ENCODE measurements around the gene SLC5A11. TPM values are rescaled to one million over a fixed set of nuclear protein-coding genes. Genes with fewer than 3 reads are reported as not detected.

Gene SLC5A11
- total RNA-seq, 1 donor from 2014 or later = 0.10 TPM

DNA sequence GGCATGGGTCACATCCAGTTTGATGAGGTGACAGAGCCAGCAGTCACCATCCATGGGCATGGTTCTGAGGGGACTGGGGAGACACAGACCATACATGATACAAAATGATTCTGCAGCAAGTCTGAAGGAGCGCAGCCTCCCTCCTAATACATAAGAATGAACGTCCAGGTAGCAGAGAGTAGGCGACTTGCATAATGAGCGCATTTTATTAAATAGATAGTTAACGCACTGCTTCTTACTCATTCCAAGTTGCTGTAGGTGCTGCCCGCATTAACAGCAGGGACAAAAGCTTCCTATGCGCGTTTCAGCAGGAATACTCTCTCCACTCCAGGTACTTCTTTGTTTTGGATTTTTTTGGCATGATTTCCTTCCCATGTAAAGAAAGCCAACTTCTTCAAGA lies 73.8 kb downstream of the SLC5A11 start:
- Mint-ChIP-seq H3K27me3 (ENCODE audit: insufficient read depth) (no peaks in the 10 kb centered on the region), H3K4me1 (ENCODE audit: low read depth) (peaks cover 14% of the 10 kb centered on the region), H3K9me3 (no peaks in the 10 kb centered on the region), H3K4me3 (no peak overlapping the region), H3K36me3 (ENCODE audit: low read depth) (peaks cover 6% of the 10 kb centered on the region), H3K27ac (no peak overlapping the region)
- intact Hi-C loops (cut with micrococcal nuclease) = no loop called here
- DNase-seq (ENCODE audit: low spot score) = no peak

DNA sequence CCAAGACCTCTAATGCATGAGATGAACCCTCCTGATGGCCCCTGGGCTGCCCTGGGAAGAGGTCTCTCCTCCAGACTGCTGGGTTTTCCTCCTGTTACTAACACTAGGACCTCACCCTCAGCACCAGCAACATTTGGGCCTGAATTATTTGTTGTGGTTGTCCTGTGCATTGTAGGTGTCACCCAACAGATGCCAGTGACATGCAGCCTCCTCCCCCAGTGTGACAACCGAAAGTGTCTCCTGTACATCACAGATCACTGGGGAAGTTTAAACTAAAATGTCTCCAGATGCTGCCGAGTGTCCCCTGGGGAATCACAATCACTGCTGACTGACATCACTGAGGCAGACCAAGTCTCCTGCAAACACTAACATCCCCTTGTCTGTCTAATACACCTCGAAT lies 74.8 kb downstream of the SLC5A11 start:
- intact Hi-C loops (cut with micrococcal nuclease) = no loop called here
- H3K27me3 Mint-ChIP-seq (ENCODE audit: insufficient read depth) = no peaks in the 10 kb centered on the region
- H3K4me1 Mint-ChIP-seq (ENCODE audit: low read depth) = peaks cover 14% of the 10 kb centered on the region
- no peaks in the 10 kb centered on the region for H3K9me3 Mint-ChIP-seq
- no peak overlapping the region for H3K4me3 Mint-ChIP-seq
- H3K27ac Mint-ChIP-seq = no peak overlapping the region
- no peak for DNase-seq (ENCODE audit: low spot score)
- H3K36me3 Mint-ChIP-seq (ENCODE audit: low read depth) = peaks cover 6% of the 10 kb centered on the region

DNA sequence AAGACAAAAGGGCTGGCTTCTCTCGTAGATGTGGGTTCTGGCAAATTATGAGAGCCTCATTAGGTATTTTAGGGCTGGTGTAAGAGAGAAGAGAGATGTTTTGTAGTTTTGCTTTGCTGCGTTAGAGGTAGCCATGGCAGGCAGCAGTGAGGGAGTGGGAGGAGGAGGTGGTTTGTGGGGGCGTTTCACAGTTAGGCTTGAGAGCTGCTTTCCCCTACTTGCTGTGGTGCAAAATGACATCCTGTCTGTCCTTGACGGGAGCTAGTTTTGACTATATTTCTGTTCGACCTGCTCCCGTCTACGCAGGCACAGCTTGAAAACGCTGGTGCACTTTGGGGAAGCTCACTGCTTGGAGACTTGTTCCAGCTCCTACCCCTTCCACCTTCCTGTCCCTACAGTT lies 75.5 kb downstream of the SLC5A11 start:
- Mint-ChIP-seq H3K36me3 (ENCODE audit: low read depth) (peaks cover 6% of the 10 kb centered on the region), H3K4me1 (ENCODE audit: low read depth) (peaks cover 14% of the 10 kb centered on the region), H3K4me3 (no peak overlapping the region), H3K9me3 (no peaks in the 10 kb centered on the region), H3K27me3 (ENCODE audit: insufficient read depth) (no peaks in the 10 kb centered on the region), H3K27ac (no peak overlapping the region)
- DNase-seq (ENCODE audit: low spot score) = no peak
- intact Hi-C loops (cut with micrococcal nuclease) = no loop called here

DNA sequence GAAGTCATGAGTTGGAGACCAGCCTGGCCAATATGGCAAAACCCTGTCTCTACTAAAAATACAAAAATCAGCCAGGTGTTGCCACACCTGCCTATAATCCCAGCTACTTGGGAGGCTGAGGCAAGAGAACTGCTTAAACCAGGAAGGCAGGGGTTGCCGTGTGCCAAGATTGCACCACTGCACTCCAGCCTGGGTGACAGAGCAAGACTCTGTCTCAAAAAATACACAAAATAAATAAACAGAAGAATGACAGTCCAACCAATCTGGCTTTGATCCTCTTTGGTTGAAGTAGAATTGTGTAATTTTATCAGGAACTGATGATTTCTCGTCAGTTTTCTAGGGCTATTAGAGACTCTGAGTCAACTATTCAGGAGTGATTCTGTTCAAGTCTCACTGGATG lies 79.4 kb downstream of the SLC5A11 start:
- H3K27ac Mint-ChIP-seq = no peak overlapping the region
- peaks cover 14% of the 10 kb centered on the region for H3K4me1 Mint-ChIP-seq (ENCODE audit: low read depth)
- peaks cover 5% of the 10 kb centered on the region for H3K36me3 Mint-ChIP-seq (ENCODE audit: low read depth)
- H3K27me3 Mint-ChIP-seq (ENCODE audit: insufficient read depth) = no peaks in the 10 kb centered on the region
- intact Hi-C loops (cut with micrococcal nuclease) = no loop called here
- H3K9me3 Mint-ChIP-seq = no peaks in the 10 kb centered on the region
- no peak overlapping the region for H3K4me3 Mint-ChIP-seq
- no peak for DNase-seq (ENCODE audit: low spot score)

DNA sequence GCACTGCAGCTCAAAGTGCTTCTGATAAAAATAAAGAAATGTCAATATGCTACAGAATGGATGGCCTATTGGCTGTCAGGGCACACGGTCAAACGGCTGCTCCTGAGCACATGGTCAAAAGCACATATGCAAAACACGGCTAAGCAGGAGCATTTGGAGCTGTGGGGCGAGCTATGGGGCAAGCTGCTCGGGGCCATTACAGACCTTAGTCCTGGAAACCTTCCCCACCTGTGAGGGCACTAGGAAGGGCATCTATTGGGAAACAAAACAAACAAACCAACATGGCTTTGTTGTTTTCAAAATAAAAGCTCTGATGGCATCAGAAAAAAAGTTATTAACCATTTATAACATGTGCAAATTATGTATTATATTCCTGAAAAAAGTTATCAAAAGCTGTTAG lies 83.6 kb downstream of the SLC5A11 start:
- Mint-ChIP-seq H3K27ac (no peak overlapping the region), H3K27me3 (ENCODE audit: insufficient read depth) (no peaks in the 10 kb centered on the region), H3K36me3 (ENCODE audit: low read depth) (peaks cover 11% of the 10 kb centered on the region), H3K9me3 (no peaks in the 10 kb centered on the region), H3K4me3 (no peak overlapping the region), H3K4me1 (ENCODE audit: low read depth) (no peaks in the 10 kb centered on the region)
- intact Hi-C loops (cut with micrococcal nuclease) = no loop called here
- no peak for DNase-seq (ENCODE audit: low spot score)

DNA sequence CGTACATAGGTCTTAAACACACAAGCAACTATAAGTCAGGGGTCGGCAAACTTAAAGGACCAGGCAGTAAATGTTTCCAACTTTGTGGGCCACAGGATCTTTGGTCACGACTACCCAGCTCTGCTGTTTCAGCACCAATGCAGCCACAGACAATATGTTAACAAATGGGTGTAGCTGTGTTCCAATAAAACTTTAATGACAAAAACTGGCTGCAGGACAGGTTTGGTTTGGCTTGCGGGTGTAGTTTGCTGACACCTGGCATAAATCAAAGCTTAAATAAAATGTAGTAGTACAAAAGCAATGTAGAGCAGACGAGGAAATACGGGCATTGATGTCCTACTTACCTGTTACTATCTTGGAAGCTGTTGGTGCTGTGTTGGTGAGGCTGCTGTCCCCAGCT lies 84.7 kb downstream of the SLC5A11 start:
- Mint-ChIP-seq H3K27ac (no peak overlapping the region), H3K4me3 (no peak overlapping the region), H3K9me3 (no peaks in the 10 kb centered on the region), H3K36me3 (ENCODE audit: low read depth) (peaks cover 14% of the 10 kb centered on the region), H3K4me1 (ENCODE audit: low read depth) (no peaks in the 10 kb centered on the region), H3K27me3 (ENCODE audit: insufficient read depth) (no peaks in the 10 kb centered on the region)
- intact Hi-C loops (cut with micrococcal nuclease) = no loop called here
- DNase-seq (ENCODE audit: low spot score) = no peak

DNA sequence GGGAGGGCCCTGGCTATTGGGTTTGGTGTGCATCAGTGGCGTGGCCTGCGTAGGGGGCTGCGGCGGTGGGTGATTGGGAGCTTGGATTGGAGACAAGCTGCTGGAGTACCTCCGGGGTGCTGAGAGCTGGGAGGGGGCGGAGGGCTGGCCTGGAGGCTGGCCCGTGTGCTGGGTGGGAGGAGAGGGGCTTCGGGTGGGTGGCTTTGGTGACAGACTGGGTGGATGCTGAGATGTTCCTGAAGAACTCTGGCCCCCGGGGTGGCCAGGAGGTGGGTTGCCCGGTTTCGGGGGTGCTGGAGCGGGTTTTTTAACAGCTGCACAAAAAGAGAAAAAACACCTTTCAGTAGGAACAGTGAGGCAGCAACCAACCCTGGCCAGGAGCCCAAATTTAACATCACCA lies 85.3 kb downstream of the SLC5A11 start:
- no peak overlapping the region for H3K27ac Mint-ChIP-seq
- no peak for DNase-seq (ENCODE audit: low spot score)
- H3K4me3 Mint-ChIP-seq = no peak overlapping the region
- no peaks in the 10 kb centered on the region for H3K4me1 Mint-ChIP-seq (ENCODE audit: low read depth)
- no peaks in the 10 kb centered on the region for H3K27me3 Mint-ChIP-seq (ENCODE audit: insufficient read depth)
- H3K36me3 Mint-ChIP-seq (ENCODE audit: low read depth) = peaks cover 14% of the 10 kb centered on the region
- no peaks in the 10 kb centered on the region for H3K9me3 Mint-ChIP-seq
- intact Hi-C loops (cut with micrococcal nuclease) = no loop called here

DNA sequence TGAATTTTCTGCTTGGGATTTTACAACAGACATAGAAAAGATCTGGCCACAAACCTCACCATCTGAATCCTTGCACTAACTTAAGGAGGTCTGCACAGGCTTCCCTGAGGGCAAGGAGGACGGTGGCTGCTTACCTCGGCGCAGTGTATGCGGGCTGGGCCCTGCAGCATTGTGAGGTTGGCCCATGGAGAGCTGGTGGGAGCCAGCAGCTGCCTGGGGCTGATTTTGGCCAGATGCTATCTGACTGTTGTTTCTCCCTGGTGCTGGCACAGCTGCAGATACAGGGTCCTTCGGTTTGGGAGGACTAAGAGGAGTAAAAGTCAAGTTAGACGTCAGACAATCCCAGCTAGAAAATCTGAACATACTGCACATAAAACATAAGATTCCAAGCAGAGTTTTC lies 89.6 kb downstream of the SLC5A11 start:
- peaks cover 20% of the 10 kb centered on the region for H3K36me3 Mint-ChIP-seq (ENCODE audit: low read depth)
- intact Hi-C loops (cut with micrococcal nuclease) = no loop called here
- no peaks in the 10 kb centered on the region for H3K4me1 Mint-ChIP-seq (ENCODE audit: low read depth)
- H3K4me3 Mint-ChIP-seq = no peak overlapping the region
- H3K27ac Mint-ChIP-seq = no peak overlapping the region
- no peaks in the 10 kb centered on the region for H3K27me3 Mint-ChIP-seq (ENCODE audit: insufficient read depth)
- DNase-seq (ENCODE audit: low spot score) = no peak
- no peaks in the 10 kb centered on the region for H3K9me3 Mint-ChIP-seq

DNA sequence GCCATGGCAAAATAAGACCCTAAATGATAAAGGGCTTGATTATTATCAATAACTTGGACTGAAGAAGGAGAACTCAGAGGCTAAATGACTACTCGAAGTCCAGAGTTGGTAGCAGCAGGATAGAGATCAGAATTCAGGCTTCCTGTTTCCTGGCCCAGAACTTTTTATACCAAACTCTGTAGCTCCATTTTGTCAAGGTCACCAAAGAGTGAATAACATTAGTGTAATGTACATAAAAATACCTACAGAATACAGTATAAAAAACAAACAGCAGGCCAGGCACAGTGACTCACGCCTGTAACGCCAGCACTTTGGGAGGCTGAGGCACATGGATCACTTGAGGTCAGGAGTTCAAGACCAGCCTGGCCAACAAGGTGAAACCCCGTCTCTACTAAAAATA lies 90.4 kb downstream of the SLC5A11 start:
- H3K27me3 Mint-ChIP-seq (ENCODE audit: insufficient read depth) = no peaks in the 10 kb centered on the region
- intact Hi-C loops (cut with micrococcal nuclease) = no loop called here
- H3K27ac Mint-ChIP-seq = no peak overlapping the region
- no peak overlapping the region for H3K4me3 Mint-ChIP-seq
- peaks cover 23% of the 10 kb centered on the region for H3K36me3 Mint-ChIP-seq (ENCODE audit: low read depth)
- H3K4me1 Mint-ChIP-seq (ENCODE audit: low read depth) = no peaks in the 10 kb centered on the region
- no peak for DNase-seq (ENCODE audit: low spot score)
- no peaks in the 10 kb centered on the region for H3K9me3 Mint-ChIP-seq

DNA sequence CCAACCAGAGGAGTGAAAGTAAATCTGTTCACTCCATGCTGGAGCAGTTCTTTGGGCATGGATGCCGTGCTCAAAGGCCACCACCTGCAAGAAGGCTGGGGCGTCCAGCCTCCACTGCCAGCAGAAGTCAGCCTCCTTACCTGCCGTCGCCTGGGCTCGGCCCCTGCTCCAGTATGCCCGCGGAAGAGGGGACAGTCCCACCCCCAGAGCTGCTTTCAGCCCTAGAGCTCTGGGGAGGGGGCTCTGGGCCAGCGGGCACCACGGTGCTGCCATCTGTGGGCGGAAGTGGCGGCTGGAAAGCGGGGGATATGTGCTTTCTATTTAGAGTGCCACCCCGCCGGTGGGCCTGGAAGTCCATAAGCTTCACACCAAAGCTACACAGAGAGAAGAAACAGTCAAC lies 93.5 kb downstream of the SLC5A11 start:
- no peak for DNase-seq (ENCODE audit: low spot score)
- Mint-ChIP-seq H3K36me3 (ENCODE audit: low read depth) (peaks cover 37% of the 10 kb centered on the region), H3K27ac (no peak overlapping the region), H3K27me3 (ENCODE audit: insufficient read depth) (no peaks in the 10 kb centered on the region), H3K4me1 (ENCODE audit: low read depth) (no peaks in the 10 kb centered on the region), H3K9me3 (no peaks in the 10 kb centered on the region), H3K4me3 (no peak overlapping the region)
- intact Hi-C loops (cut with micrococcal nuclease) = no loop called here

DNA sequence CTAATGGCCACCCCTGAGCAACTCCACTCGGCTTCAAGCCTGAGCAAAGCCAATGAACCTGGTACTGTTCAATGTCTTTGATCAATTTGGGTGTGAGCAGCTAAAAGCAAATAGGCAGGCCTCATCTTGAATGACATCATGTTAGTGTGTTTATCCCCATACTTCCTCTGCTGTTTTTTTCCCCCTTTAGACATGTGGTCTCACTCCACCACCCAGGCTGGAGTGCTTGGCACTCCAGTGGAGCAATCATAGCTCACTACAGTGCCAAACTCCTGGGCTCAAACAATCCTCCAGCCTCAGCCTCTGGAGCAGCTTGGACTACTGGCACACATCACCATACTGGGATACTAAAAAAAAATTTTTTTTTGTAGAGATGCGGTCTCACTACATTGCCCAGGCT lies 94.0 kb downstream of the SLC5A11 start:
- H3K36me3 Mint-ChIP-seq (ENCODE audit: low read depth) = peaks cover 34% of the 10 kb centered on the region
- H3K9me3 Mint-ChIP-seq = no peaks in the 10 kb centered on the region
- no peak overlapping the region for H3K27ac Mint-ChIP-seq
- no peak for DNase-seq (ENCODE audit: low spot score)
- H3K4me3 Mint-ChIP-seq = no peak overlapping the region
- no peaks in the 10 kb centered on the region for H3K27me3 Mint-ChIP-seq (ENCODE audit: insufficient read depth)
- intact Hi-C loops (cut with micrococcal nuclease) = no loop called here
- no peaks in the 10 kb centered on the region for H3K4me1 Mint-ChIP-seq (ENCODE audit: low read depth)

DNA sequence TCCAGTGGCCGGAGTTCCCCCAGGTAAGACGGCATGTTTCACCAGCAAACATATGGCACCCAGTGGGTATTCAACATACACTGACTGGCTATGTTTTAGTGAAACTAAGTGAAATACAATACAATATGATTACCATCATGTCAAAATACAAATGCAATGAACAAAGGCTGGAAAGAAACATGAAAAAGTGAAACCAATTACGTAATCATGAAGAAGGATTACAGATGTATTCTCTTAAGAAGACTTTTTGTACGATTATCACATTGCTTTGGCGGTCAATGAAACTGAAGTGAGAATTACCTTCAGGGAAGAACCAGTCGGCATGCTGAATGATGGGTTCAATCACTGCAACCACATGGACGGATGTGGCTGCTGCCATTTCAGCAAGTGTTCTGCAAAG lies 97.7 kb downstream of the SLC5A11 start:
- Mint-ChIP-seq H3K9me3 (no peaks in the 10 kb centered on the region), H3K27me3 (ENCODE audit: insufficient read depth) (no peaks in the 10 kb centered on the region), H3K36me3 (ENCODE audit: low read depth) (peaks cover 41% of the 10 kb centered on the region), H3K4me3 (no peak overlapping the region), H3K27ac (no peak overlapping the region), H3K4me1 (ENCODE audit: low read depth) (no peaks in the 10 kb centered on the region)
- DNase-seq (ENCODE audit: low spot score) = no peak
- intact Hi-C loops (cut with micrococcal nuclease) = no loop called here

DNA sequence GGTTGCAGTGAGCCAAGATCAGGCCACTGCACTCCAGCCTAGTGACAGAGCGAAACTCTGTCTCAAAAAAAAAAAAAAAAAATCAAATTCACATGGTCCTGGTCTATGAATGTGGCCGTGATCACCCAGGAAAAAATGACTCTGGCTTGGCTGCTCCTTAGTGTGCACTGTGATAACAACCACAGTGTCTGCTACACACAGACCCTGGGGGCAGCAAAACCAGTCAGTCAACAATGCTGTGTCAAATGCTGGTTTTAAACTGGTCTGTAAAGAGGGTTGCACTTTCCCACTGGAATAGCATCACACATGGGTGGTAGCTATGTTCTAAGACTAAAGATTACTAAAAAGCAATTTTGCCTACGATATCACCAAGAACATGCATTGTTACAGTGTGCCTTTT lies 98.4 kb downstream of the SLC5A11 start:
- Mint-ChIP-seq H3K4me1 (ENCODE audit: low read depth) (no peaks in the 10 kb centered on the region), H3K27ac (no peak overlapping the region), H3K36me3 (ENCODE audit: low read depth) (peaks cover 39% of the 10 kb centered on the region), H3K4me3 (no peak overlapping the region), H3K27me3 (ENCODE audit: insufficient read depth) (no peaks in the 10 kb centered on the region), H3K9me3 (no peaks in the 10 kb centered on the region)
- DNase-seq (ENCODE audit: low spot score) = no peak
- intact Hi-C loops (cut with micrococcal nuclease) = no loop called here

DNA sequence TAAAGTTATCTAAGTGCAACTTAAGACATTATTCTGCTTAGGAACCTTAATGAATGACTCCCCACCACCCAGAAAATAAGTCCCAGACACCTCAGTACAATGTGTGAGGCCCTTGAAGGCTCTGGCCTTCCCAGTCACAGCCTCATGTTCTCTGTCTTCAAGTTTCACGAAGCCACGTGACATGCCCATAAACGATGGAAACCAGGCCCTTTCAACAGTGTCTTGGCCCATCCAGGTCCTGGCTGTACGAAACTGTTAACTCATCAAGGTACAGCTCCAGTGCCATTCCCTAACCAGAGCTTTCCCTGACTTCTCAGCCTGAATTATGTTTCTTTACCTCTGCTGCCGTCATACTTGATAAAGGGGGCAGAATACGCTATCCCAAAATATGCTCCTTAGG lies 100.4 kb downstream of the SLC5A11 start:
- Mint-ChIP-seq H3K27me3 (ENCODE audit: insufficient read depth) (no peaks in the 10 kb centered on the region), H3K27ac (no peak overlapping the region), H3K36me3 (ENCODE audit: low read depth) (peaks cover 29% of the 10 kb centered on the region), H3K4me3 (no peak overlapping the region), H3K9me3 (no peaks in the 10 kb centered on the region), H3K4me1 (ENCODE audit: low read depth) (no peaks in the 10 kb centered on the region)
- intact Hi-C loops (cut with micrococcal nuclease) = no loop called here
- DNase-seq (ENCODE audit: low spot score) = no peak

All from activated T-helper 1 cell treated with anti-CD3 and anti-CD28 coated beads, Interleukin-12 subunit alpha, Interleukin-12 subunit beta, Interleukin-2, Interleukin-4 antibody, amounts not matched to agents 30 ng/mL and 10 ng/mL and 1 ng/mL, durations not matched to agents 14 hours and 24 hours and 36 hours (primary cell).